Loucy (cell line): ENCODE results near the gene GRIN2A.

Experiments
- H2AFZ ChIP-seq: fragments of 200-600 bp; sonication (generic); 2 replicates; pipeline ENCODE4 v1.6.0; 2016; ENCODE audit warnings: antibody characterized with exemption, mild to moderate bottlenecking, low read length, moderate library complexity
- H3F3A ChIP-seq: fragments of 200-600 bp; 2 replicates; pipeline ENCODE4 v1.6.0; 2016; ENCODE audit warnings: antibody characterized with exemption, low read depth, mild to moderate bottlenecking
- H3K27me3 ChIP-seq: fragments of 200-600 bp; sonication (generic); 2 replicates; pipeline ENCODE4 v1.6.1; 2014; ENCODE audit warnings: low read length, mild to moderate bottlenecking; ENCODE audit not compliant: insufficient read depth, poor library complexity, severe bottlenecking
- H3K36me3 ChIP-seq: fragments of 200-600 bp; sonication (generic); 2 replicates; pipeline ENCODE4 v1.6.1; 2016; ENCODE audit warnings: low read length; ENCODE audit not compliant: insufficient read depth
- H3K4me1 ChIP-seq: fragments of 200-600 bp; sonication (generic); 2 replicates; pipeline ENCODE4 v1.5.1; 2014; ENCODE audit warnings: low read length, mild to moderate bottlenecking; ENCODE audit not compliant: insufficient read depth, poor library complexity, severe bottlenecking
- H3K4me2 ChIP-seq: fragments of 200-600 bp; sonication (generic); 2 replicates; pipeline ENCODE4 v1.6.0; 2014; ENCODE audit warnings: antibody characterized with exemption, low read length, low read depth, mild to moderate bottlenecking; ENCODE audit not compliant: poor library complexity, severe bottlenecking
- H3K4me3 ChIP-seq: fragments of 200-600 bp; sonication (generic); 2 replicates; pipeline ENCODE4 v1.5.1; 2014; ENCODE audit warnings: low read length, mild to moderate bottlenecking, mixed read lengths; ENCODE audit not compliant: poor library complexity, severe bottlenecking
- H3K79me2 ChIP-seq: fragments of 200-600 bp; sonication (generic); 2 replicates; pipeline ENCODE4 v1.6.1; 2014; ENCODE audit warnings: low read length; ENCODE audit not compliant: insufficient read depth
- H3K9ac ChIP-seq: fragments of 200-600 bp; sonication (generic); 2 replicates; pipeline ENCODE4 v1.6.0; 2014; ENCODE audit warnings: mild to moderate bottlenecking, low read depth, low read length, moderate library complexity; ENCODE audit not compliant: poor library complexity, severe bottlenecking
- H3K9me2 ChIP-seq: fragments of 200-600 bp; sonication (generic); replicated peaks from 2 replicates; pipeline ENCODE4 v1.6.1; 2016; ENCODE audit warnings: low read depth, low read length, mixed read lengths
- H3K9me3 ChIP-seq: fragments of 200-600 bp; sonication (generic); 2 replicates; pipeline ENCODE4 v1.6.1; 2014; ENCODE audit warnings: mild to moderate bottlenecking, antibody characterized with exemption, low read length, low read depth; ENCODE audit not compliant: insufficient read depth
- H4K20me1 ChIP-seq: fragments of 200-600 bp; sonication (generic); 2 replicates; pipeline ENCODE4 v1.6.0; 2014; ENCODE audit warnings: antibody characterized with exemption, low read length, mild to moderate bottlenecking; ENCODE audit not compliant: insufficient read depth, poor library complexity, severe bottlenecking
- EZH2phosphoT487 ChIP-seq: fragments of 200-600 bp; IDR thresholded peaks from 2 replicates; pipeline ENCODE4 v1.6.1; 2018; ENCODE audit warnings: antibody characterized with exemption, mild to moderate bottlenecking, moderate library complexity, borderline replicate concordance
- TF ChIP-seq, protein P1 (sequence below): fragments of 200-600 bp; sonication (generic); conservative IDR thresholded peaks from 2 replicates; pipeline ENCODE4 v1.5.1; 2014; ENCODE audit warnings: mild to moderate bottlenecking, antibody characterized with exemption, low read length

The GRIN2A gene

DNA sequence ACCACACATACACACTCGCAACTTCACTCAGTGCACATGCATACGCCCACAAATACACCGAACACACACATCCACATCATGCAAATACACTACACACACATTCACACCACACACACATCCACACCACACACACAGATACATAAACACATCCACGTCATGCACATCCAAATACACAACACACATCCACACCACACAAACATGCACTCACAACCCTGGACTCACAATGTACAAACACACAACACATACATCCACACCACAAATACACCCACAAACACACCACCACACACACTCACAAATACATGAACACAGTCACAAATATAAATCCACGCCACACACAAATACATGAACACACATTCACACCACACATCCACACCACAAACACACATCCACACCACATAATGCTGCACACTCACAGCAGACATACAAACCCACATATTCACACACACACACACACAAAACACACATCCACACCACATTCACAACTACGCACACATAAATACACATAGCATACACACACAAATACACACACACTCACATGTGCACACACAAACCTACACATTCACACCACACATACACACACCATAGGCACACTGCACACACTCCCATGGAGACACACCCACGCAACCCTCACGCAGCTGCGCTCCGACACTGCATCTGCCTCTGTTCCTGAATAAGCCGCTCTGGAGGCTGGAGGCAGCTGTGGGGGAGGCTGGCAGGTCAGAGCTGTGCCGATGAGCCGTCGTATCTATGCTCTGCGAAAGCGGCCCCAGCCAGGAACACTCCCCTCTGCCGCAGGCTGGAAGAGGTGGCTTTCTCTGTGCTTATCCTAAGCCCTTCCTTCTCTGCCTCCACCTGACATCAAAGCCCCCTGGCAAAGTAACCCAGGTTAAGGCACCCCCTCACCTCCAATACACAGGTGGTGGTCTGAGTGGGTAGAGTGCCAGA, 141.8 kb downstream of the GRIN2A start:
- no peak overlapping the region for H2AFZ ChIP-seq
- no peak overlapping the region for H3K4me3 ChIP-seq
- no peaks in the 10 kb centered on the region for H3K36me3 ChIP-seq
- H3K9ac ChIP-seq, result no peak overlapping the region
- H4K20me1 ChIP-seq, result no peaks in the 10 kb centered on the region
- H3K9me3 ChIP-seq, result no peaks in the 10 kb centered on the region
- no peaks in the 10 kb centered on the region for H3K4me1 ChIP-seq
- no peaks in the 10 kb centered on the region for H3K27me3 ChIP-seq
- TF ChIP-seq, protein P1, sequence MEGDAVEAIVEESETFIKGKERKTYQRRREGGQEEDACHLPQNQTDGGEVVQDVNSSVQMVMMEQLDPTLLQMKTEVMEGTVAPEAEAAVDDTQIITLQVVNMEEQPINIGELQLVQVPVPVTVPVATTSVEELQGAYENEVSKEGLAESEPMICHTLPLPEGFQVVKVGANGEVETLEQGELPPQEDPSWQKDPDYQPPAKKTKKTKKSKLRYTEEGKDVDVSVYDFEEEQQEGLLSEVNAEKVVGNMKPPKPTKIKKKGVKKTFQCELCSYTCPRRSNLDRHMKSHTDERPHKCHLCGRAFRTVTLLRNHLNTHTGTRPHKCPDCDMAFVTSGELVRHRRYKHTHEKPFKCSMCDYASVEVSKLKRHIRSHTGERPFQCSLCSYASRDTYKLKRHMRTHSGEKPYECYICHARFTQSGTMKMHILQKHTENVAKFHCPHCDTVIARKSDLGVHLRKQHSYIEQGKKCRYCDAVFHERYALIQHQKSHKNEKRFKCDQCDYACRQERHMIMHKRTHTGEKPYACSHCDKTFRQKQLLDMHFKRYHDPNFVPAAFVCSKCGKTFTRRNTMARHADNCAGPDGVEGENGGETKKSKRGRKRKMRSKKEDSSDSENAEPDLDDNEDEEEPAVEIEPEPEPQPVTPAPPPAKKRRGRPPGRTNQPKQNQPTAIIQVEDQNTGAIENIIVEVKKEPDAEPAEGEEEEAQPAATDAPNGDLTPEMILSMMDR, result no peak
- TF ChIP-seq EZH2phosphoT487, result no peak
- no peaks in the 10 kb centered on the region for H3K9me2 ChIP-seq
- no peak overlapping the region for H3K4me2 ChIP-seq
- no peaks in the 10 kb centered on the region for H3K79me2 ChIP-seq
- no peaks in the 10 kb centered on the region for H3F3A ChIP-seq

DNA sequence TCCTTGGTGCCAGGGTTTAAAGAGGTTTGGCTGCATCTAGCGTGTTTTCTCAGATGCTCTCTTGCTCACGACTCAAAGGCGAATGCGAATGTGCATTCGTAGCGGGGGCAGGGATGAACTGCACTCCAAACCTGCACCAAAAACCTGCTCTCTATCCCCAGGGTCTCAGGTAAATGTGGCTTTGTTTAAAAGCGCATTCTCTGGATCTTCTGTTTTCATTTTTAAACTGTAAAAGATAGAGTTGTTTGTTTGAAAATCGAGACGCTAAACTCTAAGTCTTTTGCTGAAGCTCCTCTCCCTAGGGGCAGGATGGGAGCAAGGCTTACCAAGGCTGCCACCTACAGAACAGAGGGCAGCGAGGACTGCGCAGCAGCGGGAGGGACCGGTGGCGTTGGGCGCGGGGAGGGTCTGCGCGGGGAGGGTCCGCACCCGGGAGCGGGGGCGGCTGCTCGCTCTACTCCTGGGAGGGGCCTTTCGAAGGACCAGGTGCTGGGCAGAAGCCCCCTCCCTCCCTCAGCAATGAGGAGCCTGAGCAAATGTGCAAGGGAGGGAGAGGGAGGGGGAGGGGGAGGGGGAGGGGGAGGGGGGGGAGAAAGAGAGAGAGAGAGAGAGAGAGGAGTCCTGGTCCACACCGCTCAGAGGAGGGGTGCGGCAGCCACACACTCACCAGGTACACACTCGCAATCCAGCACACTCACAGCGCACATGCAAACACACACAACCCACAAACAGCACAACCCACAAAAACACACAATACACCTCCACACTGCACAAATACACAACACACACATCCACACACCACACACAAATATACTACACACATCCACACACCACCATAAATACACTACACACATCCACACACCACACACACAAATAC, 142.8 kb downstream of the GRIN2A start:
- no peaks in the 10 kb centered on the region for H3K4me1 ChIP-seq
- H3K4me2 ChIP-seq, result no peak overlapping the region
- H3K9me2 ChIP-seq, result no peaks in the 10 kb centered on the region
- H3K79me2 ChIP-seq, result no peaks in the 10 kb centered on the region
- no peak overlapping the region for H3K9ac ChIP-seq
- H3F3A ChIP-seq, result no peaks in the 10 kb centered on the region
- TF ChIP-seq, protein P1, result no peak
- TF ChIP-seq EZH2phosphoT487, result no peak
- H3K27me3 ChIP-seq, result no peaks in the 10 kb centered on the region
- no peaks in the 10 kb centered on the region for H3K9me3 ChIP-seq
- H3K36me3 ChIP-seq, result no peaks in the 10 kb centered on the region
- no peaks in the 10 kb centered on the region for H4K20me1 ChIP-seq
- no peak overlapping the region for H2AFZ ChIP-seq
- no peak overlapping the region for H3K4me3 ChIP-seq

DNA sequence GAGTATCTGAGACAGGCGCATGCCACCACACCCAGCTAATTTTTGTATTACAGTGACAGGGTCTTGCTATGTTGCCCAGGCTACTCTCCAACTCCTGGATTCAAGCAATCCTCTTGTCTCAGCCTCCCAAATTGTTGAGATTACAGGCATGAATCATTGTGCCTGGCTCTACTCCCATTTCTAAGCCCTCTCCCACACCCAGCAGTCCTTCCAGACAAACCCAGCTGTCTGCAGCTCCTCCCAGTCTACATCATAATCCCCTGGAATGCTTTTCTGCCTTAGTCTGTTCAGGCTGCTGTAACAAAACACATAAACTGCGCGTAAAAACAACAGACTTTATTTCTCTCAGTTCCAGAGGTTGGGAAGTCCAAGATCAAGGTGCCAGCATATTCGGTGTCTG, 144.5 kb downstream of the GRIN2A start:
- Histone ChIP-seq H3K9me2 (no peaks in the 10 kb centered on the region), H3K4me2 (no peak overlapping the region), H3K4me3 (no peak overlapping the region), H3K9me3 (no peaks in the 10 kb centered on the region), H4K20me1 (no peaks in the 10 kb centered on the region), H3K27me3 (no peaks in the 10 kb centered on the region), H3K9ac (no peak overlapping the region), H3F3A (no peaks in the 10 kb centered on the region), H3K36me3 (no peaks in the 10 kb centered on the region), H3K4me1 (no peaks in the 10 kb centered on the region), H3K79me2 (no peaks in the 10 kb centered on the region), H2AFZ (no peak overlapping the region)
- no peak for TF ChIP-seq EZH2phosphoT487
- TF ChIP-seq, protein P1, result no peak
